C4-2B (cell line): ENCODE data around the gene DPF3.

Experiments used
- H3K27ac ChIP-seq: fragments of 450-650 bp; 2 replicates; pipeline ENCODE4 v1.5.1; 2017
- ZFX ChIP-seq: fragments of 450-650 bp; IDR thresholded peaks from 2 replicates; pipeline ENCODE4 v1.6.1; 2017
- TF ChIP-seq, protein P1 (sequence below): fragments of 450-650 bp; conservative IDR thresholded peaks from 2 replicates; pipeline ENCODE4 v1.5.1; 2017; ENCODE audit warnings: mild to moderate bottlenecking

Gene DPF3

DNA sequence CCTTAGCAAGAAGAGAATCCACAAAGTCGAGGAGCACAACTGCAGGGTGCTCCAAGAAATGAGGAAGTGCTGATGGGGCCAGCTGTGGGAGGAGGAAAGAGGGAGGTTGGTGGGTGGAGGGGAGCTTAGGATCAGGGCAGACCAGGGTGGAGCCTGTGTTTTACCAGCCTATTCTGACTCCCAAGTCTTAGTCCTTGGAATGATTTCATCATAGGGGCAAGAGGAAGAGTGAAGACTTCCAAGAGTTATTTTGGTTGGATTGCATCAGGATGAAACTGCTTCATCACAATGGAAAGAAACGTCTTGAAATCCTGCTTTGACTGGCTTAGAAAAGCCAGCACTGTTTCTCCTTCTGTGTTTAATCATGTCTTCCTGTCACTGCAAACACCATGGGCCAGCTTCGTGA is 194.0 kb downstream of the DPF3 start:
- H3K27ac ChIP-seq, result no peak overlapping the region
- TF ChIP-seq, protein P1, sequence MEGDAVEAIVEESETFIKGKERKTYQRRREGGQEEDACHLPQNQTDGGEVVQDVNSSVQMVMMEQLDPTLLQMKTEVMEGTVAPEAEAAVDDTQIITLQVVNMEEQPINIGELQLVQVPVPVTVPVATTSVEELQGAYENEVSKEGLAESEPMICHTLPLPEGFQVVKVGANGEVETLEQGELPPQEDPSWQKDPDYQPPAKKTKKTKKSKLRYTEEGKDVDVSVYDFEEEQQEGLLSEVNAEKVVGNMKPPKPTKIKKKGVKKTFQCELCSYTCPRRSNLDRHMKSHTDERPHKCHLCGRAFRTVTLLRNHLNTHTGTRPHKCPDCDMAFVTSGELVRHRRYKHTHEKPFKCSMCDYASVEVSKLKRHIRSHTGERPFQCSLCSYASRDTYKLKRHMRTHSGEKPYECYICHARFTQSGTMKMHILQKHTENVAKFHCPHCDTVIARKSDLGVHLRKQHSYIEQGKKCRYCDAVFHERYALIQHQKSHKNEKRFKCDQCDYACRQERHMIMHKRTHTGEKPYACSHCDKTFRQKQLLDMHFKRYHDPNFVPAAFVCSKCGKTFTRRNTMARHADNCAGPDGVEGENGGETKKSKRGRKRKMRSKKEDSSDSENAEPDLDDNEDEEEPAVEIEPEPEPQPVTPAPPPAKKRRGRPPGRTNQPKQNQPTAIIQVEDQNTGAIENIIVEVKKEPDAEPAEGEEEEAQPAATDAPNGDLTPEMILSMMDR, result no peak
- TF ChIP-seq ZFX, result no peak

DNA sequence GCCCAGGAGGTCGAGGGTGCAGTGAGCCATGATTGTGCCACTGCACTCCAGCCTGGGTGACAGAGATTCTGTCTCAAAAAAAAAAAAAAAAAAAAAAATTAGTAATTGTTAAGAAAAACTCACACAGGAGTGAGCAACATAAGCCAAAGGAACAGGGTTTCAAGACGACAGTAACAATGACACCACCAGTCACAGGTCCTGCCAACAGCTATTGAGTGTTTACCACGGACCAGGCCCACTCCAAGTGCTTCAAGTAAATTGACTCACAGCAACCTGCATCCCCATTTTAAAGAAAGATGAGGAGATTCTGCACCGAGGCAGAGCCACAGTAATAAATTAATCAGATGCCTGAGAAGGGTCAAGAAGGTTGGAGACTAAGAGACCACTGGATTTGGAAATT is 194.5 kb downstream of the DPF3 start:
- H3K27ac ChIP-seq, result no peak overlapping the region
- TF ChIP-seq, protein P1, result no peak
- TF ChIP-seq ZFX, result no peak

DNA sequence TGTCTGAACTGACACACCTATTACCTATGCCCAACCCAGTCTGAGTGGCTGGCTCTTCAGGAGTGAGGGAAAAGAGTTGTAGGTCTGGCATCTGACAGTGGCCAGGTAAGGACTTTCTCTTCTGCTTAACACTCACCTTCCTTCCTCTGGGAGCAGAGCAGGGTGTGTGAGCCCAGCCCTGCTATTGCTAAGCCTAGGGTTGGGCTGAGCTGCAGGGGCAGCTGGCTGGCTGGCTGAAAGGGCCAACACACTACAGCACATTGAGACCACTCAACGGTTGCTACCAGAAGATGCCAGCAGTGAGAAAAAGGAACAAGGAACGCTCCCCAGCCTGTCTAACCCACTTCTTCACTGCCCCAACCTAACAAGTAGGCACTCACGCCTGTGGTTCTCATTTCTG is 201.2 kb downstream of the DPF3 start:
- no peak for TF ChIP-seq ZFX
- TF ChIP-seq, protein P1, result no peak
- H3K27ac ChIP-seq, result no peak overlapping the region

DNA sequence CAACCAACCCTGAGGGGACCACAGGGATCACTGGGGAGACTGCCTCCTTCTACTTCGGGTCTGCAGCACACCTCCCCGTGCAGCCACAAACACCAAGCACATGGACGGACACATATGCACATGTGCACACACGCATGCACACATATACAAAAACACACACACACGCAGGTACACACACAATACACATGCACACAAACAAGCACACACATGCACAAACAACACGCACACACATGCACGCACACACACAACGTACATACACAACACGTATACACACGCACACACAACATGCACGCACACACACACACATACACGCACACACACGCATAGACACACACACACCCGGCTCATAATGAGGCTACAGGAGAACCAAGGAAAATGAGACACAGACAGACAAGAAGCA is 203.6 kb downstream of the DPF3 start:
- H3K27ac ChIP-seq, result no peak overlapping the region
- no peak for TF ChIP-seq ZFX
- TF ChIP-seq, protein P1, result no peak

DNA sequence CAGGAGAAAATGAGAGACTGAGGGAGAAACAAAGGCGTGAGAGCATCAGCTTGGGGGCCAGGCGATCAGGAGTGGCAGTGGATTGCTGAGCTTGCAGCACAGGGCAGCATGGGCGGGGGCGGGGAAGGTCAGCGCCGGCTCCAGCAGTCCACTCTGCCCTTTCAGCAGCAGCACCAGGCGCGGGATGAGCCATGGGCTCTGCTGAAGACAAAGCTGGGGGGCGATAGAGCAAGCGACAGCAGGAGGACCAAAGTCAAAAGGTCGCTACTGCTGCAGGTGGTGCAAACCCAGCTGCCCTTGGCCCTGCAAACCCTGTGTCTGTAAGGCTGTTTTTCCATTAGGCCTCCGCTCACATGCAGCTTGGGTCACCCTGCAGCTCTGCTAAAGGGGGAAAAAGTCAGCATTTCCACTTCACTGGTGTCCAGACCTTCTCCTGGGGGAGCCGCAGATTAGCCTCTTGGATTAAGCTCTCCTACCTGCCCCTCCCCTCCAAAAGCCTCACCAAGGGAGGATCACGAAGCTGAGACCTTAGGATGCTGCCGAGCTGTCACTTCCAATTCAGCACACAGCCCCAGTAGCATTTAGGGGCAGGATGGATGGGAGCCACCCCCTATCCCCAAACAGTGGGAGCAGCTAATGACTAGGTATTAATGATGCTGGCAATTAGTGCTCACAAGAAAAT is 204.8 kb downstream of the DPF3 start:
- no peak for TF ChIP-seq ZFX
- TF ChIP-seq, protein P1, result no peak
- H3K27ac ChIP-seq, result no peak overlapping the region

DNA sequence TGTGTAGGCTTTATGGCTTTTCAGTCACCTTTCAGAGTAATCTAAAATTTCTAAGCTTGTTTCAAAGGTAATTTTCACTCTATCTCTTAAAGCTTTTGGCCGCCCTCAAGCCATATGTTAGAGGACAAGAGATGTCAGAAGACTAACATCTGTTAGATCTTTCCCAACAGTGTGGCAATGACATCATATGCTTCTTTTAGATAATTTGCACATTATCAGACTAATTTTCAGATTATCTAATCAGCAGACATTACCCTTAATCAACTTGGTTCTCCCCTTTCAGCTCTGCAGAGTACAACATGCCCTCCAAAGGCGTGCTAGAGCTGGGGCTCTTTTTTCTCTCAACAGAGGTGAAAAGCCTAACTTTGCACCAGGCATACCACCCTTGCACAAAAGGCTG is 207.1 kb downstream of the DPF3 start:
- TF ChIP-seq, protein P1, result no peak
- no peak for TF ChIP-seq ZFX

DNA sequence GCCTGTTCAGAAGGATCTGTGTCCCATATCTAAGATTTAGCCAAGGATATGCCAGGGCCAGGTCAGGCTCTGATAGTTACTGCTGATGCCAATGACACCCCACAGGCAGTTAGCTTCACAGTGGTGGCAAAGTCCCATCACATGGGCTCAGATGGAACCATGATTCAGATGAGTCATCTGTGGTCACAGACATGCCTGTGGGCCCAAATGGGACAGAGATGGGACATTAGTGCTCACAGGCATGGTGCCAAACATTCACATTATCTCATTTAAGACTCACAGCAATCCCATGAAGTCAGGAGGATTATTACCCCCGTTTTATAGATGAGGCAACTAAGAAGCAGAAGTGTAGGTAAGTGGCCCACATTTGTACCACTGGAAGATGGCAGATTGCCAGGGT is 207.8 kb downstream of the DPF3 start:
- TF ChIP-seq, protein P1, result no peak
- TF ChIP-seq ZFX, result no peak
- H3K27ac ChIP-seq, result no peak overlapping the region

More for the DNA sequence above, 207.1 kb downstream of the DPF3 start:
- no peak overlapping the region for H3K27ac ChIP-seq
